Globus pallidus (tissue), 1 donor: Measurements from ENCODE around the gene DUSP18.
"Not testable (repeated sequence)": the region's sequence is repeated elsewhere in the genome, so short reads cannot be mapped to it uniquely, and the experiment has no call there.

ENCODE experiments used
- DNase-seq: peaks from one replicate; pipeline ENCODE4 v3.0.0-alpha.2; 2015; ENCODE audit warnings: low spot score

DUSP18 gene

GRCh38 chr22:30640361-30640760 is 27.3 kb downstream of the DUSP18 start:
- DNase-seq, result no peak

- no peak for DNase-seq
Observed at GRCh38 chr22:30637701-30638114, 30.0 kb downstream of the DUSP18 start.

GRCh38 chr22:30636226-30637077 is 31.2 kb downstream of the DUSP18 start:
- DNase-seq, result peak; percentile 39

- DNase-seq, result peak; percentile 95
Observed at GRCh38 chr22:30635273-30636225, 32.1 kb downstream of the DUSP18 start, which contains the start of gene SLC35E4. SLC35E4 (plus strand) TSS chr22:30635781; CDS start chr22:30636451, 670 bp downstream.

GRCh38 chr22:30634471-30635233 is 33.0 kb downstream of the DUSP18 start:
- DNase-seq, result peak; percentile 90

- DNase-seq, result not testable (repeated sequence)
Observed at GRCh38 chr22:30631469-30631868, 36.2 kb downstream of the DUSP18 start.

GRCh38 chr22:30628491-30628890 is 39.2 kb downstream of the DUSP18 start:
- DNase-seq, result peak; percentile 55

GRCh38 chr22:30627471-30627870 is 40.2 kb downstream of the DUSP18 start:
- DNase-seq, result no peak

GRCh38 chr22:30626413-30626812 is 41.3 kb downstream of the DUSP18 start:
- no peak for DNase-seq

GRCh38 chr22:30619909-30620308 is 47.8 kb downstream of the DUSP18 start:
- DNase-seq, result not testable (repeated sequence)

- no peak for DNase-seq
Observed at GRCh38 chr22:30617819-30618218, 49.9 kb downstream of the DUSP18 start.

GRCh38 chr22:30615543-30615954 is 52.1 kb downstream of the DUSP18 start:
- no peak for DNase-seq

- no peak for DNase-seq
Observed at GRCh38 chr22:30614879-30615278, 52.8 kb downstream of the DUSP18 start.

GRCh38 chr22:30614268-30614667 is 53.4 kb downstream of the DUSP18 start:
- DNase-seq, result no peak

GRCh38 chr22:30612789-30613188 is 54.9 kb downstream of the DUSP18 start:
- no peak for DNase-seq
